ENCODE results near the gene MESD. TPM values are rescaled to one million over a fixed set of nuclear protein-coding genes. Genes with fewer than 3 reads are reported as not detected.

MESD gene
- polyA plus RNA-seq, 1 of the 3 experiments (the other 2 are of a cell fraction) = 15.2 TPM

DNA sequence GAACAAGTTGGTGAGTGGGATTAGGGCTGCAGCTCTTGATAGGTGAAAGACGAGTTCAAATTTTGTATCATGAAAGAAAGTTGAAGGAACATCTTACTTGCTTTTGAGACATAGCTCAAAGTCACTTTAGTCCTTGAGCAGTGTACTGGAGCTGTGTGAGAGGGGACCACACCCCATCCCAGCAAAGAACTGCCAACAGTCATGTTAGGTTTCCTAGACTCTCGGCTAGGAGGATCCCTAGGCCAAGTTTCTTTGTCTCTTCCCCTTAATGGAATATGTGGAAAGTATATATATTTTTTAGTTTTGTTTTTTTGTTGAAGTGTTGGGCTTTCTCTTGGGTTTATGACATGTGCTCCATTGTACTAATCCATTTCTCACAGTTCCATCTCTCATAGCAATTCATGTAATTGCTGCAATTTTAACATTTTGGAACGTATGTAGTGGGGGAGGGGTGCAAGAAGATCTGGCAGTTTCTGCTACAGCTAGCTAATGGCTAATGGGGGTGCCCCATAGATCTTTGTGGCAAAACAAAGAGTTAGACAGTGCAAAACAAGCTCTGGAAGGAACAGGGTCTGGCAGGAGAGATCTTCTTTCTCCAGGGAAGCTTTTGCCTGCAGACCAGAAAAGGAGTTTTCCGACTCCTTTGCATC, 36.2 kb upstream of the MESD start (continued):
- TF ChIP-seq MXI1 (IDR thresholded peaks at IDR 0.05; ENCODE audit: low read depth, low read length) (no peak), ELF1 (IDR thresholded peaks at IDR 0.05) (no peak), POLR2AphosphoS5 (IDR thresholded peaks at IDR 0.05; ENCODE audit: low read depth, low read length) (no peak), RXRA (IDR thresholded peaks at IDR 0.05; ENCODE audit: borderline replicate concordance, low read depth) (no peak), TCF12 (IDR thresholded peaks at IDR 0.05) (no peak), SIN3A (IDR thresholded peaks at IDR 0.05; ENCODE audit: borderline replicate concordance, low read depth, low read length) (no peak), FOSL2 (IDR thresholded peaks at IDR 0.05; ENCODE audit: borderline replicate concordance, low read depth) (no peak), NFIC (IDR thresholded peaks at IDR 0.05; ENCODE audit: borderline replicate concordance) (no peak), MEF2A (IDR thresholded peaks at IDR 0.05; ENCODE audit: borderline replicate concordance, low read depth) (no peak), RCOR1 (IDR thresholded peaks at IDR 0.05; ENCODE audit: low read length) (no peak)
- TF ChIP-seq, protein P1, sequence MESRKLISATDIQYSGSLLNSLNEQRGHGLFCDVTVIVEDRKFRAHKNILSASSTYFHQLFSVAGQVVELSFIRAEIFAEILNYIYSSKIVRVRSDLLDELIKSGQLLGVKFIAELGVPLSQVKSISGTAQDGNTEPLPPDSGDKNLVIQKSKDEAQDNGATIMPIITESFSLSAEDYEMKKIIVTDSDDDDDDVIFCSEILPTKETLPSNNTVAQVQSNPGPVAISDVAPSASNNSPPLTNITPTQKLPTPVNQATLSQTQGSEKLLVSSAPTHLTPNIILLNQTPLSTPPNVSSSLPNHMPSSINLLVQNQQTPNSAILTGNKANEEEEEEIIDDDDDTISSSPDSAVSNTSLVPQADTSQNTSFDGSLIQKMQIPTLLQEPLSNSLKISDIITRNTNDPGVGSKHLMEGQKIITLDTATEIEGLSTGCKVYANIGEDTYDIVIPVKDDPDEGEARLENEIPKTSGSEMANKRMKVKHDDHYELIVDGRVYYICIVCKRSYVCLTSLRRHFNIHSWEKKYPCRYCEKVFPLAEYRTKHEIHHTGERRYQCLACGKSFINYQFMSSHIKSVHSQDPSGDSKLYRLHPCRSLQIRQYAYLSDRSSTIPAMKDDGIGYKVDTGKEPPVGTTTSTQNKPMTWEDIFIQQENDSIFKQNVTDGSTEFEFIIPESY (IDR thresholded peaks at IDR 0.05; ENCODE audit: borderline replicate concordance, low read depth) = no peak
- TF ChIP-seq, protein P2, sequence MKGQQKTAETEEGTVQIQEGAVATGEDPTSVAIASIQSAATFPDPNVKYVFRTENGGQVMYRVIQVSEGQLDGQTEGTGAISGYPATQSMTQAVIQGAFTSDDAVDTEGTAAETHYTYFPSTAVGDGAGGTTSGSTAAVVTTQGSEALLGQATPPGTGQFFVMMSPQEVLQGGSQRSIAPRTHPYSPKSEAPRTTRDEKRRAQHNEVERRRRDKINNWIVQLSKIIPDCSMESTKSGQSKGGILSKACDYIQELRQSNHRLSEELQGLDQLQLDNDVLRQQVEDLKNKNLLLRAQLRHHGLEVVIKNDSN (IDR thresholded peaks at IDR 0.05; ENCODE audit: borderline replicate concordance, low read depth) = no peak

DNA sequence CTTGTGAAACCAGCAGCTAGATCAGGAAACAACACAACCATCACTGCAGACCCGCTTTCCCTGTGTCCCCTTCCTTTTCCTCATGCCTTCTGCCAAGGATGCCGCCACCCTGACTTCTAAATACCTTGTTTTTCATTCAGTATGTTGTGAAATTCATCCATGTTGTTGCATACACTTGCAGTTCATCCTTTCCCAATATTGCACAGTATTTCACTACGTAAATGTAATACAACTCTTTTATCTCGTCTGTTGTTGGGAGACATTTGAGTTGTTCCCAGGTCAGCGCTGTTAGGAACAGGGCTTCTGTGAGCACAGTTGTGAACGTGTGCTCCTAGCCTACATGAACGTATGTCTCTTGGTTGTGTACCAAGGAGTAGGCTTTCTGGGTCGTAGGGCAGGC, 35.3 kb upstream of the MESD start:
- TF ChIP-seq RAD21 (IDR thresholded peaks at IDR 0.05; ENCODE audit: low read length) (no peak), TCF12 (IDR thresholded peaks at IDR 0.05) (no peak), ELF1 (IDR thresholded peaks at IDR 0.05) (no peak), TAF1 (IDR thresholded peaks at IDR 0.05; ENCODE audit: borderline replicate concordance, low read depth, low read length) (no peak), FOSL2 (IDR thresholded peaks at IDR 0.05; ENCODE audit: borderline replicate concordance, low read depth) (no peak), GABPA (IDR thresholded peaks at IDR 0.05; ENCODE audit: low read depth) (no peak), EZH2phosphoT487 (IDR thresholded peaks at IDR 0.05; ENCODE audit: borderline replicate concordance, low read depth) (no peak), NRF1 (IDR thresholded peaks at IDR 0.05; ENCODE audit: low read depth, low read length) (no peak), FOXM1 (IDR thresholded peaks at IDR 0.05; ENCODE audit: low read depth) (no peak), RXRA (IDR thresholded peaks at IDR 0.05; ENCODE audit: borderline replicate concordance, low read depth) (no peak), RFX5 (IDR thresholded peaks at IDR 0.05; ENCODE audit: low read length) (no peak)
- TF ChIP-seq, protein P3, sequence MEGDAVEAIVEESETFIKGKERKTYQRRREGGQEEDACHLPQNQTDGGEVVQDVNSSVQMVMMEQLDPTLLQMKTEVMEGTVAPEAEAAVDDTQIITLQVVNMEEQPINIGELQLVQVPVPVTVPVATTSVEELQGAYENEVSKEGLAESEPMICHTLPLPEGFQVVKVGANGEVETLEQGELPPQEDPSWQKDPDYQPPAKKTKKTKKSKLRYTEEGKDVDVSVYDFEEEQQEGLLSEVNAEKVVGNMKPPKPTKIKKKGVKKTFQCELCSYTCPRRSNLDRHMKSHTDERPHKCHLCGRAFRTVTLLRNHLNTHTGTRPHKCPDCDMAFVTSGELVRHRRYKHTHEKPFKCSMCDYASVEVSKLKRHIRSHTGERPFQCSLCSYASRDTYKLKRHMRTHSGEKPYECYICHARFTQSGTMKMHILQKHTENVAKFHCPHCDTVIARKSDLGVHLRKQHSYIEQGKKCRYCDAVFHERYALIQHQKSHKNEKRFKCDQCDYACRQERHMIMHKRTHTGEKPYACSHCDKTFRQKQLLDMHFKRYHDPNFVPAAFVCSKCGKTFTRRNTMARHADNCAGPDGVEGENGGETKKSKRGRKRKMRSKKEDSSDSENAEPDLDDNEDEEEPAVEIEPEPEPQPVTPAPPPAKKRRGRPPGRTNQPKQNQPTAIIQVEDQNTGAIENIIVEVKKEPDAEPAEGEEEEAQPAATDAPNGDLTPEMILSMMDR (IDR thresholded peaks at IDR 0.05) = no peak
- TF ChIP-seq, protein P4, sequence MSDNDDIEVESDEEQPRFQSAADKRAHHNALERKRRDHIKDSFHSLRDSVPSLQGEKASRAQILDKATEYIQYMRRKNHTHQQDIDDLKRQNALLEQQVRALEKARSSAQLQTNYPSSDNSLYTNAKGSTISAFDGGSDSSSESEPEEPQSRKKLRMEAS (IDR thresholded peaks at IDR 0.05; ENCODE audit: low read depth) = no peak
- TF ChIP-seq, protein P2 (IDR thresholded peaks at IDR 0.05; ENCODE audit: borderline replicate concordance, low read depth) = no peak
- TF ChIP-seq, protein P5, sequence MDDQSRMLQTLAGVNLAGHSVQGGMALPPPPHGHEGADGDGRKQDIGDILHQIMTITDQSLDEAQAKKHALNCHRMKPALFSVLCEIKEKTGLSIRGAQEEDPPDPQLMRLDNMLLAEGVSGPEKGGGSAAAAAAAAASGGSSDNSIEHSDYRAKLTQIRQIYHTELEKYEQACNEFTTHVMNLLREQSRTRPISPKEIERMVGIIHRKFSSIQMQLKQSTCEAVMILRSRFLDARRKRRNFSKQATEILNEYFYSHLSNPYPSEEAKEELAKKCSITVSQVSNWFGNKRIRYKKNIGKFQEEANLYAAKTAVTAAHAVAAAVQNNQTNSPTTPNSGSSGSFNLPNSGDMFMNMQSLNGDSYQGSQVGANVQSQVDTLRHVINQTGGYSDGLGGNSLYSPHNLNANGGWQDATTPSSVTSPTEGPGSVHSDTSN (IDR thresholded peaks at IDR 0.05) = no peak
- Histone ChIP-seq H3K79me2 (ENCODE audit: insufficient read depth) (no peaks in the 10 kb centered on the region), H3K9ac (no peak overlapping the region), H3K36me3 (replicated peaks in 1 of 2; ENCODE audit: control insufficient read depth in 1 of 2, insufficient read depth in 2 of 2, low read length in 1 of 2) (no peaks in the 10 kb centered on the region), H3K4me2 (no peak overlapping the region), H3F3A (replicated peaks; ENCODE audit: insufficient read depth) (no peaks in the 10 kb centered on the region), H2AFZ (ENCODE audit: low read depth) (no peak overlapping the region), H4K20me1 (ENCODE audit: insufficient read depth) (no peaks in the 10 kb centered on the region), H3K4me1 (ENCODE audit: control insufficient read depth in 1 of 2, insufficient read depth in 2 of 2, low read depth in 1 of 2, low read length in 1 of 2) (no peaks in the 10 kb centered on the region), H3K27me3 (ENCODE audit: insufficient read depth) (no peaks in the 10 kb centered on the region), H3K9me3 (no peaks in the 10 kb centered on the region), H3K4me3 (ENCODE audit: low read depth in 2 of 2, low read length in 1 of 2) (no peak overlapping the region), H3K27ac (ENCODE audit: low read depth in 2 of 2, low read length in 1 of 2) (no peak overlapping the region), H3K9me2 (no peaks in the 10 kb centered on the region)
- DNase-seq = no peak
- 89% methylated on average over 8 of the region's 8 CpGs for WGBS (ENCODE audit: low lambda C conversion rate)
- POLR2A ChIA-PET = no interaction called here
- CTCF ChIA-PET = interaction anchor here (1.1 kb wide), 1 partner anchor 81 kb away, joined by 3 read pairs; no protein-coding TSS in a partner anchor
